DND-41 (cell line): Measurements from ENCODE around the gene MMRN2.

Experiments
- EZH2 ChIP-seq: IDR thresholded peaks from 3 replicates; pipeline ENCODE4 v1.6.1; 2012; ENCODE audit warnings: borderline replicate concordance, low read depth, mild to moderate bottlenecking, moderate library complexity, low read length, inconsistent platforms; ENCODE audit not compliant: severe bottlenecking
- TF ChIP-seq, protein P1 (sequence below): IDR thresholded peaks from 2 replicates; pipeline ENCODE4 v1.5.1; 2012; ENCODE audit warnings: borderline replicate concordance, low read length, moderate library complexity, mild to moderate bottlenecking; ENCODE audit not compliant: poor library complexity, severe bottlenecking; ENCODE audit errors: extremely low read depth

DNA sequence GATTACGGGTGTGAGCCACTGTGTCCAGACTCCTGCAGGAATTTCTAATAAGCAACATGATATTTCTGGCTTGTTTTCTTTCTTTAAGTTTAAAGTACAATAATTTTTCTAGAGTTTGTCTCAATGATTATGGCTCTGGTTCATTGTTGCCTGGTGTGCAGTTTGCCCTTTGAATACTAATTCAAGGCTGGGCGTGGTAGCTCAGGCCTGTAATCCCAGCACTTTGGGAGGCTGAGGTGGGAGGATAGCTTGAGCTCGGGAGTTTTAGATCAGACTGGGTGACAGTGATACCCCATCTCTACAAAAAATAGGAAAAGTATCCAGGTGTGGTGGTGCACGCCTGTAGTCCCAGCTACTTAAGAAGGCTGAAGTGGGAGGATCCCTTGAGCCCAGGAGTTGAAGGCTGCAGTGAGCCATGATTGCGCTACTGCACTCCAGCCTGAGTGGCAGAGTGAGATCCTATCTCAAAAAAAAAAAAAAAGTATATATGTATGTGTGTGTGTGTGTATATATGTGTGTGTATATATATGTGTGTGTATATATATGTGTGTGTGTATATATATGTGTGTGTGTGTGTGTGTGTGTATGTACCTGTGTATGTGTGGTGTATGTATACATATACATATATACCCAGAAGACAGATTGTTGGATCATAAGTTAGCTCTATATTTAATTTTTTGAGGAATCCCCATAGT, 19.1 kb upstream of the MMRN2 start:
- TF ChIP-seq, protein P1, sequence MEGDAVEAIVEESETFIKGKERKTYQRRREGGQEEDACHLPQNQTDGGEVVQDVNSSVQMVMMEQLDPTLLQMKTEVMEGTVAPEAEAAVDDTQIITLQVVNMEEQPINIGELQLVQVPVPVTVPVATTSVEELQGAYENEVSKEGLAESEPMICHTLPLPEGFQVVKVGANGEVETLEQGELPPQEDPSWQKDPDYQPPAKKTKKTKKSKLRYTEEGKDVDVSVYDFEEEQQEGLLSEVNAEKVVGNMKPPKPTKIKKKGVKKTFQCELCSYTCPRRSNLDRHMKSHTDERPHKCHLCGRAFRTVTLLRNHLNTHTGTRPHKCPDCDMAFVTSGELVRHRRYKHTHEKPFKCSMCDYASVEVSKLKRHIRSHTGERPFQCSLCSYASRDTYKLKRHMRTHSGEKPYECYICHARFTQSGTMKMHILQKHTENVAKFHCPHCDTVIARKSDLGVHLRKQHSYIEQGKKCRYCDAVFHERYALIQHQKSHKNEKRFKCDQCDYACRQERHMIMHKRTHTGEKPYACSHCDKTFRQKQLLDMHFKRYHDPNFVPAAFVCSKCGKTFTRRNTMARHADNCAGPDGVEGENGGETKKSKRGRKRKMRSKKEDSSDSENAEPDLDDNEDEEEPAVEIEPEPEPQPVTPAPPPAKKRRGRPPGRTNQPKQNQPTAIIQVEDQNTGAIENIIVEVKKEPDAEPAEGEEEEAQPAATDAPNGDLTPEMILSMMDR = no peak
- no peak for TF ChIP-seq EZH2
